Measurements from ENCODE around the gene ZNF343.

GRCh38 chr20:2508631-2509467, at the start of gene ZNF343:
- no peak for TF ChIP-seq CTCF (IDR thresholded peaks at IDR 0.05)
- TF ChIP-seq POLR2A (IDR thresholded peaks at IDR 0.05) = peak in 1 of 2 donors; percentile 22
